ENCODE data around the gene PSMB11. TPM values are rescaled to one million over a fixed set of nuclear protein-coding genes. Genes with fewer than 3 reads are reported as not detected.
A peak's percentile ranks its signal among the peaks of the same experiment; 100 is the strongest.

Gene PSMB11
- total and polyA plus RNA-seq, 2 experiments from 2014 or later = not detected

DNA sequence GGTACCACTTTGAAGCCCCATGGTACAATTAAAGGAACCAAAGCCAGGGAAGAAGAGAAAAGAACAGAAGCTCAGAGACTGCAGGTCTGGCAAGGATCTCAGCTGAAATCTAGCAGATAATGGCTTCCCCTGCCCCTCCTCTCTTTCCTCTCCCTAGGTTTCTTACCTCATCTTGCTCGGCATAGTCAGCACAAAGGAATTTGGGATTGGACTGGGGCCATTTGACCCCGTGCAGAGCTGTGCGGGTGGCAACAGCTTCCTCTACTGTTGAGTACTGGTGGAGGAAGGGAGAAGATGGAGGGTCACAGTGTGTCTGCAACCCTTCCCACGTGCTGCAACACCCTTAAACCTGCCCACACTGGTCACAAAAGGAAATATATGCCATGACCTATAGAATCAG, 20.0 kb downstream of the PSMB11 start:
- WGBS (ENCODE audit: low lambda C conversion rate, missing lambda C conversion rate) = 32% methylated on average over 4 of the region's 4 CpGs
- Histone ChIP-seq H3K36me3 (replicated peaks; ENCODE audit: insufficient read depth, low read depth) (no peaks in the 10 kb centered on the region), H3K4me1 (ENCODE audit: insufficient read depth) (peaks cover 10% of the 10 kb centered on the region), H2AFZ (no peak overlapping the region), H3K9me3 (ENCODE audit: low read depth) (no peaks in the 10 kb centered on the region), H3K9me2 (replicated peaks; ENCODE audit: insufficient read depth) (no peaks in the 10 kb centered on the region), H3K79me2 (peaks cover 33% of the 10 kb centered on the region), H3K4me3 (no peak overlapping the region), H4K20me1 (ENCODE audit: insufficient read depth, poor library complexity, severe bottlenecking) (peaks cover 25% of the 10 kb centered on the region), H3K27me3 (no peaks in the 10 kb centered on the region), H3K27ac (peak overlapping the region; percentile 75), H3K4me2 (no peak overlapping the region)
- TF ChIP-seq EZH2 (IDR thresholded peaks at IDR 0.05; ENCODE audit: borderline replicate concordance) (no peak), EZH2phosphoT487 (IDR thresholded peaks at IDR 0.05; ENCODE audit: low read depth, severe bottlenecking, unreplicated experiment) (no peak)
- TF ChIP-seq, protein P1, sequence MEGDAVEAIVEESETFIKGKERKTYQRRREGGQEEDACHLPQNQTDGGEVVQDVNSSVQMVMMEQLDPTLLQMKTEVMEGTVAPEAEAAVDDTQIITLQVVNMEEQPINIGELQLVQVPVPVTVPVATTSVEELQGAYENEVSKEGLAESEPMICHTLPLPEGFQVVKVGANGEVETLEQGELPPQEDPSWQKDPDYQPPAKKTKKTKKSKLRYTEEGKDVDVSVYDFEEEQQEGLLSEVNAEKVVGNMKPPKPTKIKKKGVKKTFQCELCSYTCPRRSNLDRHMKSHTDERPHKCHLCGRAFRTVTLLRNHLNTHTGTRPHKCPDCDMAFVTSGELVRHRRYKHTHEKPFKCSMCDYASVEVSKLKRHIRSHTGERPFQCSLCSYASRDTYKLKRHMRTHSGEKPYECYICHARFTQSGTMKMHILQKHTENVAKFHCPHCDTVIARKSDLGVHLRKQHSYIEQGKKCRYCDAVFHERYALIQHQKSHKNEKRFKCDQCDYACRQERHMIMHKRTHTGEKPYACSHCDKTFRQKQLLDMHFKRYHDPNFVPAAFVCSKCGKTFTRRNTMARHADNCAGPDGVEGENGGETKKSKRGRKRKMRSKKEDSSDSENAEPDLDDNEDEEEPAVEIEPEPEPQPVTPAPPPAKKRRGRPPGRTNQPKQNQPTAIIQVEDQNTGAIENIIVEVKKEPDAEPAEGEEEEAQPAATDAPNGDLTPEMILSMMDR (IDR thresholded peaks at IDR 0.05; ENCODE audit: poor library complexity) = no peak
- peak; percentile 83 for DNase-seq (ENCODE audit: low spot score)

DNA sequence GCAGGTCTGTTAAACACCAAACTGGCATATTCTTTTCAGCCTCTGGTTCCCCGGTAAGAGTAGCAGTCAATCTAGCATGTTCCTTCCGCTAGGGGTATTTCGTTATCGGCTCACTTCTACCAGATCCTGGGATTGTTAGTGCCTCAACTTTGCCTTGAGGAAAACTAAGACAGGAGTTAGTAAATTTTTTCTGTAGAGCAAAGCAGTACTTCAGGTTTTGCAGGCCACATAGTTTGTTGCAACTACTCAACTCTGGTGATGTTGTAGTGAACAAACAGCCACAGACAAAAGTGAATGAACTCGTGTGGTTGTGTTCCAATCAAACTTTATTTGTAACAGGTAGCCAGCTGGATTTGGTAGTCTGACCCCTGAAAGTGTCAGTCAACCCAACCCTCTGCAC, 21.6 kb downstream of the PSMB11 start:
- Histone ChIP-seq H3K4me2 (no peak overlapping the region), H3K9me3 (ENCODE audit: low read depth) (no peaks in the 10 kb centered on the region), H4K20me1 (ENCODE audit: insufficient read depth, poor library complexity, severe bottlenecking) (peaks cover 33% of the 10 kb centered on the region), H3K4me1 (ENCODE audit: insufficient read depth) (peaks cover 10% of the 10 kb centered on the region), H2AFZ (no peak overlapping the region), H3K4me3 (no peak overlapping the region), H3K79me2 (peaks cover 49% of the 10 kb centered on the region), H3K9me2 (replicated peaks; ENCODE audit: insufficient read depth) (no peaks in the 10 kb centered on the region), H3K27ac (no peak overlapping the region), H3K27me3 (no peaks in the 10 kb centered on the region), H3K36me3 (replicated peaks; ENCODE audit: insufficient read depth, low read depth) (no peaks in the 10 kb centered on the region)
- DNase-seq (ENCODE audit: low spot score) = no peak
- WGBS (ENCODE audit: low lambda C conversion rate, missing lambda C conversion rate) = 77% methylated on average over 5 of the region's 5 CpGs
- TF ChIP-seq EZH2 (IDR thresholded peaks at IDR 0.05; ENCODE audit: borderline replicate concordance) = no peak
- TF ChIP-seq, protein P1 (IDR thresholded peaks at IDR 0.05; ENCODE audit: poor library complexity) = no peak
- no peak for TF ChIP-seq EZH2phosphoT487 (IDR thresholded peaks at IDR 0.05; ENCODE audit: low read depth, severe bottlenecking, unreplicated experiment)

DNA sequence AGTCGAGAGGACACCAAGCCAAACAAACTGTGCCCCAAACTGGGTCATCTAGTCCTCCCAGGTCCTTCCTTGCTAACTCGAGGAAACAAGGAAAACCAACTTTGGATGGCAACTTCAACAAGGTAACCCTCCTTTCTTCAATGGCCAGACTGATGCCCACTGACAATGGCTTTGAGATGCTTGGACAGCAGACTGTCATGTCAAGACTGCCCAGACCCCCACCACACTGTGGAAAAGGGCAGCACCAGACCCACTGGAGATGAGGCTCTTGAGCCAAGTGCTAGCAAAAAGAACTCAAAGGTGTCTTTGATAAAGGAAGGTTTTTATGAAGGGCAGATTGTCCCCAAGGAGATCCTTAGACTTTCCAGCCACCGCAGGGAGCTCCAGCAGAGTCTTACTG, 24.4 kb downstream of the PSMB11 start:
- Histone ChIP-seq H3K9me3 (ENCODE audit: low read depth) (no peaks in the 10 kb centered on the region), H3K4me3 (no peak overlapping the region), H4K20me1 (ENCODE audit: insufficient read depth, poor library complexity, severe bottlenecking) (peaks cover 35% of the 10 kb centered on the region), H3K27me3 (no peaks in the 10 kb centered on the region), H3K9me2 (replicated peaks; ENCODE audit: insufficient read depth) (no peaks in the 10 kb centered on the region), H2AFZ (no peak overlapping the region), H3K79me2 (peaks cover 72% of the 10 kb centered on the region), H3K36me3 (replicated peaks; ENCODE audit: insufficient read depth, low read depth) (no peaks in the 10 kb centered on the region), H3K4me1 (ENCODE audit: insufficient read depth) (peaks cover 26% of the 10 kb centered on the region), H3K27ac (no peak overlapping the region), H3K4me2 (no peak overlapping the region)
- TF ChIP-seq EZH2 (IDR thresholded peaks at IDR 0.05; ENCODE audit: borderline replicate concordance) = no peak
- TF ChIP-seq, protein P1 (IDR thresholded peaks at IDR 0.05; ENCODE audit: poor library complexity) = no peak
- no peak for TF ChIP-seq EZH2phosphoT487 (IDR thresholded peaks at IDR 0.05; ENCODE audit: low read depth, severe bottlenecking, unreplicated experiment)
- DNase-seq (ENCODE audit: low spot score) = no peak
- 100% methylated on average over 3 of the region's 3 CpGs for WGBS (ENCODE audit: low lambda C conversion rate, missing lambda C conversion rate)

Measured in hepatocyte (in vitro differentiated cells).